Nephron (organoid): ENCODE data around the gene MECP2.

ENCODE experiments used
- H3K27ac Mint-ChIP-seq, 3 experiments: 2 replicates each; pipeline ENCODE4 v1.8.0; 2020; ENCODE audit warnings: mixed read lengths in 3 of 3, mild to moderate bottlenecking in 2 of 3, moderate library complexity in 1 of 3
- H3K27me3 Mint-ChIP-seq: 2 replicates; pipeline ENCODE4 v1.8.0; 2021; ENCODE audit warnings: low read depth, mild to moderate bottlenecking, moderate library complexity, mixed read lengths
- H3K36me3 Mint-ChIP-seq: 2 replicates; pipeline ENCODE4 v1.8.0; 2020; ENCODE audit warnings: low read depth, mixed read lengths
- H3K4me1 Mint-ChIP-seq: 2 replicates; pipeline ENCODE4 v1.8.0; 2020; ENCODE audit warnings: mixed read lengths
- H3K4me3 Mint-ChIP-seq, 3 experiments: 2 replicates each; pipeline ENCODE4 v1.8.0; 2020; ENCODE audit warnings: mild to moderate bottlenecking in 3 of 3, mixed read lengths in 3 of 3, moderate library complexity in 2 of 3
- H3K9me3 Mint-ChIP-seq: 2 replicates; pipeline ENCODE4 v1.8.0; 2020; ENCODE audit warnings: mixed read lengths
- CTCF ChIP-seq, 3 experiments: fragments of 200-600 bp; sonication (generic); IDR thresholded peaks; one replicate each; pipeline ENCODE4 v1.5.0; 2021; ENCODE audit warnings: antibody characterized with exemption in 3 of 3; ENCODE audit not compliant: unreplicated experiment in 3 of 3

MECP2 gene

GRCh38 chrX:154012336-154012991, 85.1 kb downstream of the MECP2 start:
- no peak for TF ChIP-seq CTCF (IDR thresholded peaks at IDR 0.05; ENCODE audit: unreplicated experiment in 3 of 3)
- Mint-ChIP-seq H3K27me3 (no peaks in the 10 kb centered on the region), H3K9me3 (peaks cover 6% of the 10 kb centered on the region), H3K27ac (no peak overlapping the region), H3K4me1 (peaks cover 5% of the 10 kb centered on the region), H3K36me3 (peaks cover 17% of the 10 kb centered on the region), H3K4me3 (no peak overlapping the region)

GRCh38 chrX:154011376-154012335, 85.9 kb downstream of the MECP2 start:
- TF ChIP-seq CTCF (IDR thresholded peaks at IDR 0.05; ENCODE audit: unreplicated experiment in 3 of 3), result no peak
- Mint-ChIP-seq H3K27me3 (no peaks in the 10 kb centered on the region), H3K9me3 (peaks cover 6% of the 10 kb centered on the region), H3K36me3 (peaks cover 18% of the 10 kb centered on the region), H3K4me3 (no peak overlapping the region), H3K4me1 (peaks cover 5% of the 10 kb centered on the region), H3K27ac (no peak overlapping the region)

GRCh38 chrX:154010330-154011087, 87.0 kb downstream of the MECP2 start:
- H3K27me3 Mint-ChIP-seq, result no peaks in the 10 kb centered on the region
- no peak overlapping the region for H3K27ac Mint-ChIP-seq
- no peak overlapping the region for H3K4me3 Mint-ChIP-seq
- H3K4me1 Mint-ChIP-seq, result peaks cover 5% of the 10 kb centered on the region
- no peak for TF ChIP-seq CTCF (IDR thresholded peaks at IDR 0.05; ENCODE audit: unreplicated experiment in 3 of 3)
- peaks cover 6% of the 10 kb centered on the region for H3K9me3 Mint-ChIP-seq
- peaks cover 19% of the 10 kb centered on the region for H3K36me3 Mint-ChIP-seq

GRCh38 chrX:154008521-154008920, 89.0 kb downstream of the MECP2 start:
- Mint-ChIP-seq H3K4me3 (no peak overlapping the region), H3K27me3 (no peaks in the 10 kb centered on the region), H3K36me3 (peaks cover 13% of the 10 kb centered on the region), H3K4me1 (peaks cover 12% of the 10 kb centered on the region), H3K9me3 (peaks cover 11% of the 10 kb centered on the region), H3K27ac (no peak overlapping the region)
- TF ChIP-seq CTCF (IDR thresholded peaks at IDR 0.05; ENCODE audit: unreplicated experiment in 3 of 3), result no peak

- no peak for TF ChIP-seq CTCF (IDR thresholded peaks at IDR 0.05; ENCODE audit: unreplicated experiment in 3 of 3)
- H3K27me3 Mint-ChIP-seq, result no peaks in the 10 kb centered on the region
- H3K27ac Mint-ChIP-seq, result no peak overlapping the region
- H3K9me3 Mint-ChIP-seq, result peaks cover 13% of the 10 kb centered on the region
- no peak overlapping the region for H3K4me3 Mint-ChIP-seq
- peaks cover 12% of the 10 kb centered on the region for H3K4me1 Mint-ChIP-seq
- peaks cover 13% of the 10 kb centered on the region for H3K36me3 Mint-ChIP-seq
Observed at GRCh38 chrX:154006947-154007346, 90.6 kb downstream of the MECP2 start.
